Measurements from ENCODE around the gene ZBTB7C.

ZBTB7C gene

DNA sequence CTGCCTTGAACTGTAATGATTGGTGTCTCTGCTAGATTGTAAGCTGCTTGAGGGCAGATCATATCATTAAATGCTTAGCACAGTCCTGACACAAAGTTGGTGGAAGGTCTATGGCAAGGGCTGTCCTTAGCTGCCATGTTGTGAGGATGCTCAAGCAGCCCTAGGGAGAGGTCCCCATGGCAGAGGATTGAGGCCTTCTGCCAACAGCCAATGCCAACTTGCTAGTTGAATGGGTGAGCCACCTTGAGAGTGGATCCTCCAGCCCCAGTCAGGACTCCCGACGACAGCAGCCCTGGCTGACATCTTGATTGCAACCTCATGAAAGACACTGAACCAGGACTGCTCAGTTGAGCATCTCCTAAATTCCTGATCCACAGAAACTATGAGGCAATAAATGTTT, 363.4 kb downstream of the ZBTB7C start:
- no peak for FAIRE-seq

DNA sequence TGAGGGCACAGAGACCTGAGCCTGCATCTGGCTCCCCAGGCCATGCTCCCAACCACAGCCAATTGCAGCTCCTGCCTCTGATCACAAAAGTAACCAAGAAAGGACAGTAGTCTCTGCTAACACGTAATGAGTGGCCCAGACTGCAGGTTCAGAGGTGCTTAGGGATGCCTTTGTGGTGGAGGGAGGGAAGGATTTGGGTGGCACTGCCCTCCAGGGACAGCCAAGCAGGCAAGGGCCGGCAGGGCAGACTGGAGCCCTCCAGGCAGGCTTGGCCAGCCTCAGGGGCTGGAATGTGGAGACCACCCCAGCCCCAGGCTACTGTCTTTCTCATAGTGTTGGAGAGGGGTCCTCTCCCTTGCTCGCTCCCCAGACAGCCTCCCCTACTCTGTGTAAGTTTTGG, 364.2 kb downstream of the ZBTB7C start:
- no peak for FAIRE-seq

DNA sequence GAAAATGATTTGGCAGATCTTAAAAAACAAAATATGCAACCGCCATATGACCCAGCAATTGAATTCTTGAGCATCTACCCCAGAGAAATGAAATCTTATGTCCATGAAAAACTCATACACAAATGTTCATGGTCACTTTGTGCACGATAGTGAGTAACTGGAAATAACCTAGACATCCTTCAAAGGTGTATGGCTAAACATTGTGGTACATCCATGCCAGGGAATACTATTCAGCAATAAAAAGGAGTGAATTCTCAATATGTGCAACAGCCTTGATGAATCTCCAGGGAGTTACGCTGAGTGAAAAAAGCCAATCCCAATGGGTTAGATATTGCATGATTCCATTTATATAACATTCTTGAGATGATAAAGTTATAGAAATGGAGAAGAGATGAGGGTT, 366.0 kb downstream of the ZBTB7C start:
- no peak for FAIRE-seq

DNA sequence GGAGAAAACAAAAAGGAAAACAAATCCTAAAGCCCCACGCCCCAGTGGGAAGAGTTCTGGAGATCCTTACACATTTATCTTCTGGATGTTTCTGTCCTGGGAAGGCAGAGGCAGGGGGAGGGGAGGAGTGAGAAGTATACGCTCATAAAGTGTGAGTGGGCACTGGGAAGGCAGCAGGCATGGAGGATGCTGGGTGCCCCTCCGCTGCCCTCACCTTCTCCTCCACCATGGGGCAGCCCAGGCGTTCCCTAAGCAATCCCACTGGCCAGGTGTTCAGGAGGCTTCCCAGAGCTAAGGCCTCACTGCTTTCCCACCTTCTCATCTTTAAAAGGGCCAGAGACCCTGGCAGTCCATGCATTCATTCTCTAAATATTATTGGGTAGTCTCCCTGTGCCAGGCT, 366.8 kb downstream of the ZBTB7C start:
- FAIRE-seq, result no peak

DNA sequence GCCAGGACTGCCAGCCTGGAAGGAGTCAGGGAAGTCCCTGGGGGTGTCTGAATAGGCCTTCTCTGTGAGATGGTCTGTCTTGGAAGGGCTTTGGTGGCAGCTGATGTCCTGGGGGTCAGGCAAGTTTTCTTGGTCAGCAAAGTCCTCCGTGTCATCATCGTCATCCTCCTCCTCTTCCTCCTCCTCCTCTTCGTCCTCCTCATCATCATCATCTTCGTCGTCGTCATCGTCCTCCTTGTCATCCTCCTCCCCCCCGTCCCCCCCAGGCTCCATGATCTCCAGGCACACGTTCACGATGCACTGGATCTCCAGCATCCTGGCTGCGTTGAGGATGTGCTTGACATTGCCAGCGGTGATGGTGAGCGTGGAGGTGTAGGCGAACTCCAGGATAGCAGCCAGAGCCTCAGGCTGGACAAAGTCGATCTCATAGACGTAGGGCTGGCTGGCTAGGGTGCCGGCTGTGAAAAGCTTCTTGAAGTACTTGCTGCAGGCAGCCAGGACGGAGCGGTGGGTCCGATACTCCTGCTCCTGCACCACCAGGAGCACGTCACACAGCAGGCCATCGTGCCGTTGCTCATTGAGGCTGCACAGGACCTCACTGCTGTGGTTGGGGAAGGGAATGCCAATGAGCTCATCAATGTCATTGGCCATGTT, 368.6 kb downstream of the ZBTB7C start:
- FAIRE-seq, result no peak

DNA sequence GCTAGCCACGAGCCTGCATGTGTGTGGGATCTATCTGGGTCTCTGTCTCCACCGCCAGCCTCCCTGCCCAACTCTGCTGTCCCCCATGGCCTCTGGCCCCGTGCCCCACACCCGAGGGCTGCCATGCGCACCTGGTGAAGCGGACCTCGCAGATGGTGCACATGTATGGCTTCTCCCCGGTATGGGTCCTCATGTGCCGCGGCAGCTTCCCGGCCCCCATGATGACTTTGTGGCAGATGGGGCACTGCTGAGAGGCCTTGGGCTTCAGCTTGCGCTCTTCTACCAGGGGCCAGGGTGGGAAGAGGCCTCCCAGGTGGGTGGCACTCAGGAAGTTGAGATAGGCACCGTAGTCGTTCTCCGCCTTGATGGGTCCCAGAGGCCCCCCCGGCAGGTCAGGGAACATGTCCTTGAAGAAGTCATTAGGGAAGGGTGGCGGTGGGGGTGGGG, 369.4 kb downstream of the ZBTB7C start:
- FAIRE-seq, result no peak

DNA sequence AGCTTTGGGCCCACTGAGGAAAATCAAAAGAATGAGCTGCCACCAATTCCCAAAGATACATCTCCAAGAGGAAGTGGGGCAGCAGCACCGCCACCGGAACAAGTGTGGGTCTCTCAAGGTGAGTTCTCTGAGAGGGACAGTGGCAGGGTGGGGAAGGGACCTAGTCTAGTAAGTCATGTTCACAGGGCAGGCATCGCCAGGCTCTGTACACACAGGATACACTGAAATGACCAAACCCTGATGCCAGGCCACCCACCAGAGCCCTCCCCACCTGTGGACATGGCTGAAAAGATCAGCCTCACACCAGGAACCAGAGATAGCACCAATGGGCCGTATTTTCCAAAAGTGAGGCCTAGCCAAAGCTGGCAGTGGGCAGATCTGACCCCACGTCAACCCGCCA, 370.5 kb downstream of the ZBTB7C start:
- no peak for FAIRE-seq

DNA sequence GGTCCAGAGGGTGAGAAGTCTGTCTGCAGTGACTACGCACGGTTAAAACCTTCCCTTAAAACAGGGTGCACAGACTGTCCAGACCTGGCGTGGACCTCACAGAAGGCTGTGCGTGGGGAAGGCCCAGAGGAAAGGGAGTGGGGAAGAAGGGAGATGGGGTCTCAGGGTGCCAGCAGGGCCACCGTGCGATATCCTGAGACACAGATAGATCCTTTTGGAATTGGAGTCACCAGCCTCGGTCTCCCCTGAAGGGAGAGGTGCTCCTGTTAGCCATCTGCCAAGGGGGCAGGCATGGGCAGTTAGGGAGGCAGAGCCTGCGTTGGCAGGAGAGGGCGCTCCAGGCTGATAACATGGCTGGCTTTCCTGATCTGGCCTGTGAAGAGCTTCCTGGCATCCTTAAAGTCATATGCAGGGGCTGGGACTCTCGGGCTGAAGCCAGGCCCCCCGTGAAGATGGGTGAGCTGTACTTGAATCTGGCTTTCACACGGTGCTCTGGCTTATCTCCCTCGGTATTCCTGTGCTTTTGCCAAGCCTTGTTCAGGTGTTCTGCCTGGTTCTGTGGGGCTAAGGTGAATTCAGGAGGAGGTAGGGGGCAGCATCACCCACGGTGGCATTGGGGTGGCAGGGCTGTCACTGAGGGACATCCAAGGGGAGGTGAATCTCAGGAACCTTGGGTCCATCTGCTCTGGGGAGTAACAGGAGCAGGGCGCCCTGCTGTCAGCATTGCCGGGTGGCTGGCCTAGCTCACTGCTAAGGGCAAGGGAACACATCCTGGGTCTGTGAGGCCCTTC, 371.5 kb downstream of the ZBTB7C start:
- FAIRE-seq, result no peak

DNA sequence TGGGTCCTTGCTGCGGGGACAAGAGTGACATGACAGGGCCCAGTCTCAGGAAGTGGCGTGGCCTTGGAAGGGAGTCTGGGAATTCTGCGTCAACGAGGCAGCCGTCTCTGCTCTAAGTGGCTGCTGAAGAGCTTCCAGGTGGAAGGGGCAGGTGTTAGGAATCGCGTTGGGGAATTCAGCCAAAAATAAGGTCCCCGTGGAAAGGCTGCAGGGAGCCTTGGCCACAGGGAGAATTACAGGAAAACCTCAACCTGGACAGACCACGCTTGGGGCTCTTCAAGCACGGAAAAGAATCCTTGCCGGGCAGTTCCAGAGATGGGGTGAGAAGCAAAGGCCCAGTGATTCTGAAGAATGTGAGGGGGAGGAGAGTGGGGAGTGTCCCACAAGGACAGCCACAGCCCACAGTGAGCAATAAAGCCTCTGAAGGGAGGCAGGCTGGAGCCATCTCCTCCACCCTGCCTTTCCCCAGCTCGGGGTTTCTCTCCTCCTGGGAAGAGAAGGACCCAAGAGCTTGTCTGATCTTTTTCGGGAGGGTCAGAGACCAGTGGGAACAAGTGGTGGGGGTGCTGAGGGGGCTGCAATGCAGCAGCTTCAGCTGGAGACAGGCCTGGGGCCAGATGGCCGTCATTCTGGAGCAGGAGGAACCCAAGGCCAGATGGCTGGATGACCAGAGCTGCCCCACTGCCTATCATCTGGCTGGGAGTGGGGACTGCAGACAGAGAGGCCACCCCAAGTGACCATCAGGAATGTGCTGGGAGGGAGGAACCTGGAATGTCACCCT, 372.4 kb downstream of the ZBTB7C start:
- FAIRE-seq, result no peak

DNA sequence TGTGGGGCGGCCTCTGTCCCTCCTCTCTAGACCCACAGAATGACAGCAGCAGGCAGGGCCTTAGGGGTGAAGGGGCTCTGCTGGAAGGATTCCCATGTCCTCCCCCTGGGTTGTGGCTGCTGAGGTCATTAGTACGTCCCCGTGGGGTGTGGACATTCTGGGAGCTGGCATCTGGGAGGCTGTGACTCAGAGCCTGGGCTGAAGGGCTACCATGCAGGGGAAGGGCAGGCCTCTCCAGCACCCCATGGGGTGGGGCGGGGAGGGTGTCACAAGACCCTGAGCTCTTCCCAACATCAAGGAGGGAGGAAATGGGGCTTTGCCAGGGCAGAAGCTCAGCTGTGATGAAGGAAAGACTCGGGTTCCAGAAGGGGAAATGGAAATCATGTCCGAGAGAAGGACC, 373.0 kb downstream of the ZBTB7C start:
- FAIRE-seq, result no peak

DNA sequence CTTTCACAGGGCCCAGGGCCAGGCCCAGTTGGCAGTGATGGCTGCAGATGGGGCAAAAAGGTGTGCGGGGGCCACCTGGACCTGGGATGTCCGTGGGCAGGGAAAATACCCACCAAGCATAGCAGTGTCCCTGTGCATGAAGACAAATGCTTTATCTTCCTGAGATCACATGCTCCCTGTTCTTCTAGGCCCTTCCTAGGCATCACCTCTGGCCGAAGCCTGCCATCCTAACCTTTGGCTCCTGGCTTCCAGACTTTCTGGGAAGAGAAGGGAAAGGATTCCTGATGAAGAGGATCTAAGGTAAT, 373.7 kb downstream of the ZBTB7C start:
- no peak for FAIRE-seq

DNA sequence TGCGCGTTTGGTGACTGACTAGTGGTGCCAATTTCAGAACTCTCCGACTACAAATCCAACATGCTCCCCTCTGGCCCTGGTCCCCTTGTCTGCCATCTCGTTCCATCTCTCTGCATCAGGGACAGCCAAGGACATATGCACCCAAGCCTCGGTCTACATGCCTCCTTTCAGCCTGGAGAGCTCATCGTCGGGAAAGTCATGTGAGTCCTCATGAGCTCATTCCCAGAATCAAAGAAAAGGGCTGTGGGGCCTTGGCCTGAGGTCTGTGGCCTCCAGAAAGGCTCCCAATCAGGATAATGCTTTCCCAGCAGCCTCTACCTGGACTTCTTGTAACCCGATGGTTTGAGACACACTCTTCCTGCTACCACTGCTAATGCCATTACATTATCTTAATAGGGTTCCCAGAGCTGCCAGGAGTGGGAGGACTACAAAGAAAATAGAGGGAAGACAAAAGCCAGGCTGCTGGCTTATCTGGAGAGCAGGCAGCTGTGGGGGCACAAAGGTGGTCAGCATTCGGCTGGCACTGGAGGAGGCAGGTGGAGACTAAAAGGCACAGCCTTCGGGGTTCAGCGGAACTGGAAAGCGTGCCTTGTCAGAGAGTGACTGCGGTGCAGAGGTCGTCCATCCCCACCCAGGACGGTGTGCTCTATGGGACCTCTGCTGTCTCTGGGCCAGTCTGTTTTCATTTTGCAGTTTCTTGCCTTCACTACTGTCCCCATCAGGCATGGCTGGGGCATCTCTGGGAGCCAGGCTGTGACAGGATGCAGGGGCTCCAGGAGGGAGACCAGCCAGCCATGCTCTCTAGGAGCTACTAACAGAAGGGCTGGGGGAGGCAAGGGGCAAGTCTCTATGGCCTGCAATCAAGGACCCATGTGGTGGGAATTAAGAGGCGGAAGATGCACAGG, 374.3 kb downstream of the ZBTB7C start:
- no peak for FAIRE-seq

DNA sequence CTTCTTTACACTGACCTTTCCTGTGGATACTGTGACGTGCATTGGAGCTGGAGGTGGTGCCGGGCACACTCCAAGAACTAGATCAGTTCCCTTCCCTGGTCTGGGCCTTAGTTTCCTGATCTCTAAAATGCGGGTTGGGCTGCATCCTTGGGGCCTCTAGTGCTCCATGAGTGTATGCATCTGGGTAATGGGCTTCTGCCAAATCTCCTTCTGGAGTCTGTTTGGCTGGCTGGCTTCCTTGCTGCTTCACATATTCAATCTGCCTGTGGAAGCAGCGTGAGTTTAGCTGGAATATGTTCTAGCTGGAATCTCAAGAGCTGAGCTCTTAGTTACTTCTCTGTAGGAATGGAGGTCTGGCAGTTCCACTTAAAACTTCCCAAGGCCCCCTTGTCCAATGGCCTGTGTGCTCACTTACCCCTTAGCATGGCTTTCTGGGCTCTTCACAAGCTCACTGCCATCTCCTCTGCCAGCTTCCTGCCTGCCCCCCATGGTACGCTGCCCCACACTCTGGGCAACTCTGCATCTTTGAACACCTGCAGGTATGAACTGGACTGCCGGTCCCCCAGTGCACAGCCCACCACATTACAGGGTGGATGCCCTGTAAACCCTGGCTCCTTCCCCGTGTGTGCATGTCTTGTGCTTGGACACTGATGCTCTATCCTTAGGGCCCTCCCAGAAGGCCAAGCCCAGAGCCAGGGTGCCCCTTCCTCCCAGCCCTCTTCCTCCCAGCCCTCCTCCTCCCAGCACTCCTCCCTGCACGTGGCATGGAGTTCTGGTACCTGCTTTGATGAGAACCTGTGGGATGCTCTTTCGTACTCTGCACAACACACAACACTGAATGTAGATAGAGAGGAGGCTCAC, 375.2 kb downstream of the ZBTB7C start:
- no peak for FAIRE-seq

DNA sequence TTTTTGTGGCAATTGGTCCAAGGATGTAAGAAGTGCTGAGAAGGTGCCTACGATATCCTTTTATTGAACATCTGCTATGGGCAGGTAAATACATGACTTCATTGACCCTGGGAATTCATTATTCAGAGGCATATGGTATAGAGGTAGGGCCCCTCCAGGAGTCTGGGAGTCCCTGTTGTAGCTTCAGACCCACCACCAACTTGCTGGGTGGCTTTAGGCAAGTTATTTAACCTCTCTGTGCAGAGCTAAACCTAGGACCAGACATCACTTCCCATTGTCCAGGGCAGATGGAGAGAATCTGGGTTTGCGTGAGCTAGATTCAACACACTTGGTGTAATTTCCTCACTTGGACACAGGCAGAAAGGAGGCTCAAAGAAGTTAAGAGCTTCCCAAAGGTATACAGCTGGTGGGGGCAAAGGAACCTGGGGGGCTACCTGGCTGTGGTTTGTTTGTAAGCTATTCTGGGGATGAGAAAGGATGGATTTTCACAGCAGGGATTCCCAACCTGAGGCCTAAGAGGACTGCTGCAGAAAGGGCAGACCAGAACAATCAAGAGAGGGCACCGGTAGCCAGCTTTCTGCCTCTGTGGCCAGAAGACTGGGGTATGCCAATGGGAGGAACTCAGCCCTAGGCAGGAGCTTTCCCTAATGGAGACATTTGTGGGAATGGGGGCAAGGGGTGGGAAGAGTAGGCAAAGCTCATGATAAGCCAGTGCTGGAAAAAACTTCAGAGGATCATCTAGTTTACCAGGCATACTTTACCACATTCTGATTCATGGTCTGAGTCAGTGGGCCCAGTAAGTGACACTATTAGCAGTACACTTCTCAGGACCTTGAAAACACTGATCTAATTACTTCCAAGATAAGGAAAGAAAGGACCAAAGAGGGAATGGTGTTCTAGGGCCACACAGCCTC, 376.1 kb downstream of the ZBTB7C start:
- no peak for FAIRE-seq

DNA sequence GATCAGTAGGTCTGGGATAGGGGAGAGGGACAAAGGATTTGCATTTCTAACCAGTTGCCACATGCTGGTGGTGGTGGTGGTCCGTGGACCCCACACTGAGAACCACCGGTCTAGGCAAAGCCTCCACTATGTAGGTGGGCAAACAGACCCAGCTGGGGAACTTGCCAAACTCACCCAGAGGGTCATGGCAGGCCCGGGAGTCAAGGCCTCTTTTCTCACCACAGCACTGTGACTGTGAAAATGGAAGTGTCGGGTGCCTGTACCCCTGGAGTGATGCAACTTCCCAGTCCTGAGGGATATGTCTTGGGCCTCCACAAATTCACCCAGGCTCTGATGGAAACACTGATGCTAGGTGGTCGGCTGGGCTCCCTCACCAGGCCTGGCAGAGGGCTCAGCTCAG, 377.5 kb downstream of the ZBTB7C start:
- no peak for FAIRE-seq

DNA sequence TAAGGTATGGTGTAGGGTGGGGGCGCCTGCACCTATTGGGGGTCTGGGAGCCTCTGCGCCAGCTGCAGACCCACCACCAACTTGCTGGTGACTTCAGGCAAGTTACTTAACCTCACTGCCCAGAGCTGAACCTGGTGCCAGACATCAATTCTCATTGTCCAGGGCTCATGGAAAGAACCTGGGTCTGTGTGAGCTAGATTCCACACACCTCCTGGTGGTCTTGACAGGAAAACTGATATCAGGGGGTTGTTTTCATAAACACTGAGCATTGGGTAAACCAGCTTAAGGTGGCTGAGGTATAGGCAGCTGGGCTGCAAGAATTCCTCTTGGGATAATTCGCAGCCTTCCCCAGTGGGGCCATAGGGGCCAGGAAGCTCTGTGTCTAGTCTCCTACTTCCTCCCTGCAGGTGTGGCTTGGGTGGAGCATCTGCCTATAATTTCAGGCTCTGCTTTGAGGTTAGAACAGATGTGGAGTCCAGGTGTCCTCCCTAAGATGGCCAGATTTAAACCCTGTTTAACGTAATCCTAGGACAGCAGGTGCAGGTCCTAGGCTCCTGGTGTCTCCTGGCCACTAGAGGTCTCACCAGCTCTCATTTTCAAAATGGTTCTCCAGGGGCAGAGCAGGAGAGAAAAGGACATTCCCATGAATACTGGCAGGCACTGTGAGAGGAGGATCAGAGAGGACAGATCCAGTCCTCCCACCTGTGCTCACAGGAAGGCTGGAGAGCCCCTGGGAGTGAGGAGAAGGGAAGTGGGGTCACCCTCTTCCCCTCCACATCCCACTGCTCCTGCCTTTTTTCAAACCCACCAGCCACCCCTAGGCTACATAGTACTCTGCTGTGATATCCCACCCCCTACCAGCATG, 378.3 kb downstream of the ZBTB7C start:
- FAIRE-seq, result no peak

DNA sequence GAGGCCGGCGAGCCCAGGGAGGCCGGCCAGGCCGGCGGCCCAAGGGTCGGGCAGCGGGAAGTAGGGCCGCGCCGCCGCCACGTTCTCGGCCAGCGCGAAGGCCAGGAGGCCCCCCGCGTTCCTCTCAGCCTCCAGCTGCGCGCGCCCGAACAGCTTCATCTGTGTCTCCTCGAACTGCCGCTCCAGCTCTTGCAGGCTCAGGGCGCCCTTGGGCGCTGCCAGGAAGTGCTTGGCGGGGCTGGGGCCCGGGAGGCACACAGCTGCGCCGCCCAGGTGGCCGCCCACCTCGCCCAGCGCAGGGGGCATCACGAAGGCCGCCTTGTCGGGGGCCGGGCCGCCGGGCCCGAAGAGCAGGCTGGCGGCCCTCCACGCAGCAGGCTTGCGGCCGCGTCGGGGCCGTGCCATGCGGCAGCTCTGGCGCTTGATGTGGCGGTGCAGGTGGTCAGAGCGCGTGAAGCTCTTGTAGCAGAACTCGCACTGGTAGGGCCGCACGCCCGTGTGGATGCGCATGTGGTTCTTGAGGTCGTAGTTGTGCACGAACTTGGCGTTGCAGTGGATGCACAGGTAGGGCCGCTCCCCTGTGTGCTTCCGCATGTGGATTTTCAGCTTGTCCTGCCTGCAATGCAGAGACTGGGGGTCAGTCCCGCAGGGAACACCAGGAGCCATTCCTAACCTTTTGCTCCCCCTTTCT, 379.7 kb downstream of the ZBTB7C start:
- no peak for FAIRE-seq

DNA sequence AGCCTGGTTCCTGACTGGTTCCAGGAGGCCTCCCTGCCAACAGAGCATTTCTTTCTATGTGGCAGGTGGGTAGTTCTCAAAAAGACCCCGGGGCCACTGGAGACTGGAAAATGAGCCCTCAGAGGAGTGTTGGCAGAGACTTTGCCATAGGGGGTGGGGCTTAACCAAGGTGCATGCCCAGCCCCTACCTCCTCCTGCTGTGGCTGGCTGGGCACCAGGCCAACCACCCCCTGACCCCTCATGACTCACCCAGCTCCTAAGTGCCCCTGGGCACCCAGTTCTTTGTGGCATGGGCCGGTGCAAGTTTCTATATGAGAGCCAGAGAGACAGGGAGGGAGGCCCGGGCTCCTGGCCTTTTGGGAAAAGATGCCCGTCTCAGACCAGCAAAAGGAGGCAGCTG, 380.5 kb downstream of the ZBTB7C start:
- no peak for FAIRE-seq

DNA sequence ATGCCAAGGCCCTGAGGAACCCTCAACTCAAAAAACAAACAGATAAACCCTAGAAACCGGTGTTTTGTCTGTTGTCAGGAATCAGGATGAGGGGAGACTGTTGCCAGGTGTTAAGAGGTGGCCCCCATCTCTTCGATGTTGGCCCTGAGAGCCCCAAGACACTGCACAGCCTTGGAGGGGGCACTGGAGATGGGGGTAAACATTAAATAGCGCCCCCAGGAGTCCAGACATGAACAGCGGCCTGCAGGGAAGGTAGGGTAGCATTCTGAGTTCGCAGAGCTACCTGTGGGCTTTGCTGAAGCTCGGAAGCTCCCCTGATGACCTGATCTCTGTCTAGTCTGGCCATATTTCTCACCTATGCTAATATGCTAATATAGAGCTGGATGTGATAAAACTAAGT, 381.1 kb downstream of the ZBTB7C start:
- FAIRE-seq, result no peak
